NCI-H226 (cell line): ENCODE measurements around the gene KLHL25.
A peak's percentile ranks its signal among the peaks of the same experiment; 100 is the strongest.
"Not testable (repeated sequence)": the region's sequence is repeated elsewhere in the genome, so short reads cannot be mapped to it uniquely, and the experiment has no call there.

ENCODE experiments used
- DNase-seq: peaks from one replicate; pipeline ENCODE4 v3.0.0-alpha.2; 2015

The KLHL25 gene, protein sequence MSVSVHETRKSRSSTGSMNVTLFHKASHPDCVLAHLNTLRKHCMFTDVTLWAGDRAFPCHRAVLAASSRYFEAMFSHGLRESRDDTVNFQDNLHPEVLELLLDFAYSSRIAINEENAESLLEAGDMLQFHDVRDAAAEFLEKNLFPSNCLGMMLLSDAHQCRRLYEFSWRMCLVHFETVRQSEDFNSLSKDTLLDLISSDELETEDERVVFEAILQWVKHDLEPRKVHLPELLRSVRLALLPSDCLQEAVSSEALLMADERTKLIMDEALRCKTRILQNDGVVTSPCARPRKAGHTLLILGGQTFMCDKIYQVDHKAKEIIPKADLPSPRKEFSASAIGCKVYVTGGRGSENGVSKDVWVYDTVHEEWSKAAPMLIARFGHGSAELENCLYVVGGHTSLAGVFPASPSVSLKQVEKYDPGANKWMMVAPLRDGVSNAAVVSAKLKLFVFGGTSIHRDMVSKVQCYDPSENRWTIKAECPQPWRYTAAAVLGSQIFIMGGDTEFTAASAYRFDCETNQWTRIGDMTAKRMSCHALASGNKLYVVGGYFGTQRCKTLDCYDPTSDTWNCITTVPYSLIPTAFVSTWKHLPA

DNA sequence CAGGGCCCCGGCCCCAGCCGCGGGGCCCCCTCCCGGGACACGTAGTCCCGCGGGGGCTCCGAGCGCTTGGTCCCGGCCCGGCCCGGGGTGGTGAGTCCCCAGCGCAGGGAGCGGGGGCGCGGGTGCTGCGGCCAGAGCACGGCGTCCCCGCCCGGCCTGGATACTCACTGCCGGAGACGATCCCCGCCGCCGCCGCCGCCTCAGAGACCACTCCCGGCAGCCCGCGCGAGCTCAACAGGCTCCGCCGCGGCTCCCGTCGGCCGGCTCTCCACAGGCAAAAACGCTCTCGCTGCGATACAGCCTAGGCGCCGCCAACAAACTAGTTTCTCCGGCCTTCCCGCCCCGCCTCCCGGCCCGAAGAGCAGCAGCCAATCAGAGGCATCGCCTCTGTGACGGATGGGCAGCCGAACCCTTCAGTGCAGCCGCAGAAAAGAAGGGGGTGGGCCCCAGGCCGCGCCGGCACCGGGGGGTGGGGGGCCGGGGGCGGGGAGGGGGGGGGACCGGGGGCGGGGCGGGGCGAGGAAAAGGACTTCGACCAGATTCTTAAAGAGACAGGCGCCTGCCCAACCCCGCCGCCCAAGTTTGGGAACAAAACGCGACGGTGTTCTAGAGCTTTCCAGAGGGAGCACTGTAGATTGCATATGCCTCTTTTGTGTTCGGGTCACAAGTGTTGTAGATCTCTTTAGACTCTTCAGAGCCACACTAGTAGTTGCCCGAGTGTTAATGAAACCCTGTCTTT is at the start of gene KLHL25:
Gene KLHL25, minus strand, starts transcription at position 328 of the 739 bp plus-strand sequence. CDS start 25,115 bp downstream, outside the sequence.
- peak; percentile 97 for DNase-seq

DNA sequence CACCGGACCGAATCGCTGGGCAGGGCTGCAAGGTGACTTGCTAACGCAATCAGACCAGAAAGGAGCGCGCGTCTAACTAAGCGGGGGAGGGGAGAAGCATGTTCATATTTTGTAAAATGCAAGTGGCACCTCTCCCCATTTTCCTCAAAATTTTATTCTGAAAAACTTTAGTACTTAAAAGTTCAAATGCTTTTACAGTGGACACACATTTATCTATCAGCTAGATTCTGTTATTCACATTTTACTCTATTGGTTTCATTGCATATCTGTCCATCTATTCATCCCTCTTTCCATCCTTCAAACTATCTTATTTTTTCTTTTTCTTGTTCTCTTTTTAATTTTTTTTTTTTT is 46.1 kb upstream of the KLHL25 start:
- no peak for DNase-seq

DNA sequence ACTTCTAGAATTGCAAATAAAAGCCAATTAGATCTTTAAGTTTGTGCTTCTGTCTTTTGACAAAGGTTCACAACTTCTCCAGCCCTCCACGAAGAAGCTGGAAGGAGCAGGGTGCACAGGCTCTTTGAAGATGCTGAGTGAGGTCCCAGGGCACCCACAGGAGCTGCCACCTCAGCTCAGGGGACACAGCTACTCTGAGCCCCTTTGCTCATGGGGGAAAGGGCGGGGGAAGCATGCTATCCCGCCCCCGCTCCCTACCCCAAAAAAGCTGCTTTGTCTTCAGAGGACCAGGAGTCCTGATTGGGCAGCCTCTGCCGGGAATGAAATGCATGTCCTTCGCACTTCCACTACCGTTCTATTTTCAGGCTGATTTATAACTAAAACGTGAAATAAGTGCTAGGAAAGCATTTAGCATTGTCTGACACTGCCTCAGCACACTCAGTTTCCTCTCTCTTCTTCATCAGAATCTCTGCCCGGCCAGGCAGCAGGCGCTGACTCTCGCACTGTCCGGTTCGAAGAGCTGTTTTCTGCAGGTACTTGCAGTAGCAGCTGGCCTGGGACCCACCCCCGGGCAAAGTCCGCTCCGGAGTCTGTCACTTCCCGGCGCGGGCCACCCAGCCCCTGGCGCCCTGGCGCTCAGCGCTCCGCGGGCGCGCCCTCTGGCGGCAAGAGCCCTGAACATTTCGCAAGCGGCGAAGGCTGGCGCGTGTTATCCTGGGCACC is 45.5 kb upstream of the KLHL25 start:
- DNase-seq: peak; percentile 68

DNA sequence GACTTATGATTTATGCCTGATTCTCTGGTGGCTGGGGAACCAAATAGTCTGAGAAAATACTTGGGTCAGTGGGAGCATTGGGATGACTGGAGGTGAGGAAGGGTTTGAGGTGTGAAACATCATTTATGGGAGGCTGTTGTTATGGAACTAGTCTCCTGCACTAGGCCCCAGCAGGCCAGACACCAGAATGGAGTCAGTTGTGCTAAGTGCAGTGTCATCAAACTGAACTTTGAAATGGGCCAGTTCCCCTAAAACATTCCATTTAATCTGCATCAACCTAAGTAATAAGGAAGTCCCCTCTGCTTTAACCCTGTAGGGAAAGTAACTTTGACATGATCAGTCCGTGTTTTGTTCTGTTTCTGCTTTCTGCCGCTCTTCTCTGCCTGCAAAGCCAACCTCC is 44.9 kb upstream of the KLHL25 start:
- no peak for DNase-seq

DNA sequence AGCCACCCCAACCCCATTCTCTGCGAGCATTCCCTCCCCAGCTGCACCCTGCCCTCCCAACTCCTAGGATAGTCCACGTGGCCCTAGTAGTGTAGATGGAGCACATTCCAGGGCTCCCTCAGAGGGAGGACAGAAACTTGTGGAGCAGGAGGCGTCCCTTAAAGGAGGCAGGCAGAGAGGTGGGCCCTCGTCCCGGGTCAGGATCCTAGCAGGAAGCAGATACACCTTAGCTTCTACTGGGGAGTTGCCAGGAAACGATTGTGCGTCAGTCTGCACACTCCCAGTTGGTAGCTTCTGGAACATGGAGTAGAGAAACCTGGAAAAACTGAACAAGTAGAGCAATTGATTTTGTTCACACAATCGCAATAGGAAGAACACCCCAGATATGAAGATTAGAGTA is 43.9 kb upstream of the KLHL25 start:
- no peak for DNase-seq

DNA sequence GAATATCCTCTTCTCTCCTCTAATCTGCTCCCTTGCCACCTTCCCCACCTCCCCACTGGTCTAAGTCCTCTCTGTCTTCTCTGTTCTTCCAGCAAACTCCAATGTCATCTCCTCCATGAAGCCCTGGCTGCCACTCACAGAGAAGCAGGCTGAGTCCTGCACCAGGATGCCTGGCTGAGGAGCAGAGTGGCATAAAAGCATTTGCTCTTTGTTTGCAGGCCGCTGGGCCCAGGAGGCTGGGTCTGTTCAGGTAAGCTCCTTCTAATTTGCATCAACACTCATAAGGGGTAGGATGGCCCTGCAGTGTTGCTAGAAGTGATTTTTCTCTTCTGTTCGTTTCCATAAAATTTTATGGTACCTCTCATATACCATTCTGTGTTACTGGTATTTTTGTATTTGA is 43.2 kb upstream of the KLHL25 start:
- no peak for DNase-seq

DNA sequence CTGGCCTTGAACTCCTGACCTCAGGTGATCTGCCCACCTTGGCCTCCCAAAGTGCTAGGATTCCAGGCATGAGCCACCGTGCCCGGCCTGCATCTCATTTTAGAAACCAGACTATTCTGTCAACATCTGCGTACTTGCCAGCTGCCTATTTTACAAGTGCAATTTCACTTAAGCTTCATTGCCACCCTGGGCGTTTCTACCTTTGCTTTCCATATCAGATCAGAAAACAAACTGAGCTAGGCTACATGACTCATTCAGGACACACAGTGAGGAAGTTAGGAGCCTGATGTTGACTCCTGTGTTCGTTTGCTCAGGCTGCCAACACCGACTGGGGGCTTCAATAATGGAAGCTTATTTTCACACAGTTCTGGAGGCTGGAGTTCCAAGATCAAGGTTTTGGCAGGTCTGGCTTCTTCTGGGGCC is 42.3 kb upstream of the KLHL25 start:
- no peak for DNase-seq

DNA sequence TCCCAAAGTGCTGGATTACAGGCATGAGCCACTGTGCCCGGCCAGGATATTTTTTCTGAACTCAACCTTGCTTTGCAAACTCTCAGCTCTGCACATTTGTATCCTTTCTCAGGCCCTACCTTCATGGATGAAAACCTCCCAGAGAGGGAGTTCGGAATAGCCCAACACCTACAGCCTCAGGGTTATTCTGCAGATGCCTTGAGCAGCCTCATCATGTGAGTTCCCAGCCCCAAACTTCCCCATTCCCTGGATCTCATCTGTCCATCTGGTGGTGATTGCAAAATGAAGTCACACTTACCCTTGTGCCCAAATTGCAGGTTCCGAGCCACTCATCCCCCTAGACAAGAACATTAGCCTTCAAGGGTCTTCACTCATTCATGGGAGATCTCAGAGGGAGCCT is 39.9 kb upstream of the KLHL25 start:
- no peak for DNase-seq

DNA sequence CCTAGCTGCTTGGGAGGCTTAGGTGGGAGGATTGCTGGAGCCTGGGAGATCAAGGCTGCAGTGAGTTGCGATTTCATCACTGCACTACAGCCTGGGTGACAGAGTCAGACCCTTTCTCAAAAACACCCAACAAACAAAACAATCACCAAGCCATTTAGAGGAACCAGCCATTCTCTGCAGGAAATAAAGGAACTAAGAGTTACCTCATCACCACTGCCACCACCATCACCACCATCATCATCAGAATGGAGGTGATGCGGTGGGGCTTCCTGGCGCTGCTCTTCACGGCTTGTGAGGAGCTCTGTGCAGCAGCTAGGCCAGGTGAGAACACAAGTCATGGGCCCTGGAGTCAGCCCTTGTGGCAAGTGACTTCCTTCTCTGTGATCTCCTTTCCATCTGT is 37.7 kb upstream of the KLHL25 start:
- no peak for DNase-seq

DNA sequence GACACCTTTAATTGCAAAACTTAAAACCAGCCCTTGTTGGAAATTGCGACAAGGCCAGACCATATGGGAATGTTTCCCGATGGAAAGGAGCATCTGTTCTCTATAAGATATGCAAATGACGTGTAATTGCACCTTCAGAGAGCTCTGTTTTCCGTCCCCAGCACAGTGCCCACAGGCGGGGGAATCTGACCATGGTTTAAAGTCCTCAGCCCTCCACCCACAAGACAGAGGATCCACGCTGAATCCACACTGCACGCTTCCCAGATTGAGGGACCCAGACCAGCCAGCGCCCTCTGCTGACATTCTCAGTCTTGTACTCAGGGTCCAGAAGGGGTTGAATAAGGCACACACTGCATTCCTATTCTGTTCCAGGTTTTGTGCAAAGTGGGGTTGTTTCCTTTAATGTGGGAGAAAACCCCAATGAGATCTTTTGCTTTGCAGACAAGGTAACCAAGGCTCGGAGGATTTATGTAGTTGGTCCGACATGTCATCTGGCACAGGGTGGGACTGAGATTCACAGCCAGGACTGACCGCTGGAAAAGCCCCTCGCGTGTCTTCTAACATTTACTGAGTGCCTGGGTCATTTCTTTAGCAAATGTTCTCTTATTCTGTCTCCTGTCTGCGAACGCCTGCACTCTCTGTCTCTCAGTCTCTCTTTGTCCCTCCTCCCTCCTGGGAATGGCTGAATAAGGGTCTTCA is 36.8 kb upstream of the KLHL25 start:
- DNase-seq: peak; percentile 19

DNA sequence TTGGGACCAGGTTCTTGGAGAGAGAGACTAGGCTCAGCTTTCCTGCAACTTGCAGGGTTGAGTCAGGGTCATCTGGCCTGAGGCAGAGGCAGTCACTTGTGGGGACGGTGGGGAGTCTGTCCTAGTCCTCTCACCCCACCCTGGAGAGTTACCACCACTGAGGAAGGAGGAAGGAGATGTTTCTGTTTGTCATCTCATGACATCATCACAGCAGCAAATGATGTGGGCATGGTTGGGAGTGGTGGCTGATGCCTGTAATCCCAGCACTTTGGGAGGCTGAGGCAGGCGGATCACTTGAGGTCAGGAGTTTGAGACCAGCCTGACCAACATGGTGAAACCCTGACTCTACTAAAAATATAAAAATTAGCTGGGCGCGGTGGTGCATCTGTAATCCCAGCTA is 35.0 kb upstream of the KLHL25 start:
- not testable (repeated sequence) for DNase-seq

DNA sequence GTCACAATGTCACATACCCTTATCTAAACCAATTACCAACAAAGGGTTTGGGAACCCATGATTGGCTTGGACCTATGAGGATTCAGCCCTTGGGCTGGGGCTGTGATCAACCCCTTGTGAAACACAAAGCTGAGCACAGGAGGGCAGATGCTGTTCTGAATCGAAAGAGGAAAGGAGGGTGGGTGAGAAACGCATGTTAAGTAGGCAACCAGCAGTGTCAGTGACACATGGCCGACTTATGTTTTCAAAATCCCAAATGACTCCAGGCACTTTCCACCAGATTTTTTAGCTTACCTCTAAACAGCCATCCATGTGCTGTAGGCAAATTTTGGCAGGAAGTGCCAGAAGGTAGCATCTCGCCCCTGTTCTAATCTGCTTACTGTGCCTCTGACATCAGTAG is 34.1 kb upstream of the KLHL25 start:
- DNase-seq: no peak

DNA sequence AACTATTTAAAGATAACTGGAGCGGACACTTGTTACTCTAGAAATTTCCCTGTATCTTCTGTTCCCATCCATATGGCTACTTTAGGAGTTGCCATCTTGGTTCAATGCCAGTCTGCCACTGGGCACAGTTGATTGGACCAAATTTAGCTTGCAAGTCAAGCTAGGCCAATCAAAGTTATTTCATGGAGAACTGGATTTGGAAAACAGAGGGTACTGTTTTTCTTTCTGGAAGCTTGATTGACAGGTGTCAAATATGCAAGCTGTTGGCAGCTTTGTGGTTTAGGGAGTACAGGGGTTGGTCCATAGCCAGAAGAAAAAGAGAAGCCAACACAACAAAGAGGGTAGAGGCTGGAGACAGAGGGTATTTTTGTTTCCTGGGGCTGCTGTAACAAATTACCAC is 33.4 kb upstream of the KLHL25 start:
- no peak for DNase-seq

DNA sequence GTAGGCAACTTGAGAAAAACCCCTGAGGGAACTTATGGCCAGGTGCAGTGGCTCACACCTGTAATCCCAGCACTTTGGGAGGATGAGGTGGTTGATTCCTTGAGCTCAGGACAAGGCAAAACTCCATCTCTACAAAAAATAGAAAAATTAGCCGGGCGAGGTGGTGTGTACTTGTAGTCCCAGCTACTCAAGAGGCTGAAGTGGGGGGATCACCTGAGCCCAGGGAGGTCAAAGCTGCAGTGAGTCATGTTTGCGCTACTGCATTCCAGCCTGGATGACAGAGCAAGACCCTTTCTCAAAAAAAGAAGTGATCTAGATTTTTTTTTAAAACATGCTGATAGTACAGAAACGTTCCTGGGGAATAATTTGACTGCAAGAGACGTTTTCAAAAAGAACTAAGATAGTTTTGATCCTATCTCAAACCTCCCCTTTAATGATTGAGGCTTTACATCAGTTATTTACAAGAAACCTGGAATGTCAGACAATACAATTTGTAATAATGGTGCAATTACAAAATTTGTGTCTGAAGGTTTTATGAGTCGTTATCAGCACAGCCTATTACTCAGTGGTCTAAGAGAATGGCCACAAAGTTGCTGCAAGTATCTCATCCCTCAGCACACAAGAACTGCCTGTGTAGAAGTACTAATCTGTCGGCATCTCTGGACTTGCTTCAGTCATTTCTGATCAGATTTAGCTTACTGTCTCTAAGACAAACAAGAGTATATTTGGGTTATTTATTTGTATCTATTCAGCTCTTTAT is 32.2 kb upstream of the KLHL25 start:
- no peak for DNase-seq

DNA sequence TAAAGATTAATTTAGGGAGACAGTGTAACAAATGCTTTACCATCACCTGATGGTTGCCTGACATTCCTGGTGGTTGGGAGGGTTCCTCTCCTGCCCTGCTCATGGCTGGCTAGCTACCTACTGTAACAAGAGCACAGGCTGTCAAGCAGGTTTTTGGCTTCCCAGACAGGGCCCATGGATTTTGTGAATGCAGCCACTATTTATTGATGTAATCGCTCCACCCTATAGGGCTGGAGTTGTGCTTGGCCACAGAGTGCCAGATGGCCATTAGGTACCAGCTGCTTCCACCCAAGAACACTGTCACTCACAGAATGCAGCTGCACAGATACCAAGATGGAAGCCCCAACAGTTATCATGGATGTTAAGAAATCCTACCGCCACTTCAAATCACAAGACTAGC is 31.0 kb upstream of the KLHL25 start:
- DNase-seq: no peak

DNA sequence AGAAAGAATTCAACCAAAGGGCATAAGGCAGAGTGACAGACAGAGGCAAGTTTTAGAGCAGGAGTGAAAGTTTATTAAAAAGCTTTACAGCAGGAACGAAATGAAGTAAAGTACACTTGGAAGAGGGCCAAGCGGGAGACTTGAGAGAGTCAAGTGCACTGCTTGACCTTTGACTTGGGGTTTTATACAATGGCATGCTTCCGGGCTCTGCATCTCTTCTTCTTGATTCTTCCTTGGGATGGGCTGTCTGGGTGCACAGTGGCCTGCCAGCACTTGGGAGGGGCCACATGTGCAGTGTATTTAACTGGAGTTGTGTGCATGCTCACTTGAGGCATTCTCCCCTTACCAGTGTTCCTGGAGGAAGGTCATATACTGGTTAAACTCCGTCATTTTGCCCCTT is 30.4 kb upstream of the KLHL25 start:
- no peak for DNase-seq

DNA sequence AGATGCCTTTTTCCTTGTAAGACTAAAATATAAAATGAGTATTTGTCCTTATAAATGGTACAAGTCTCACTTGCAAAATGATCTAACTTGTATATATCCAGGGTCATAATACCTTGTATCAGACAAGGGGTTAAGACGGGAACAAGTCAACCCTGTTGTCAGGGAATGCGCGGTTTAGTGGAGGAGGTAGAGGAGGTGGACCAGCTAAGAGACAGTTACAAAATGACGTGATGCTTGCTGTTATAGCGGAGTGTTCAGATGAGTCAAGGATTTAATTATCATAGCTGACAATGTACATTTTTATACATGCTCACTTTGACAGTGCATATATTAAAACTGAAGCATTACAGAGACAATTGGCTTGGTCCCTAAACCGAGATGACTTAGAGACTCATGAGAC is 26.8 kb upstream of the KLHL25 start:
- no peak for DNase-seq

DNA sequence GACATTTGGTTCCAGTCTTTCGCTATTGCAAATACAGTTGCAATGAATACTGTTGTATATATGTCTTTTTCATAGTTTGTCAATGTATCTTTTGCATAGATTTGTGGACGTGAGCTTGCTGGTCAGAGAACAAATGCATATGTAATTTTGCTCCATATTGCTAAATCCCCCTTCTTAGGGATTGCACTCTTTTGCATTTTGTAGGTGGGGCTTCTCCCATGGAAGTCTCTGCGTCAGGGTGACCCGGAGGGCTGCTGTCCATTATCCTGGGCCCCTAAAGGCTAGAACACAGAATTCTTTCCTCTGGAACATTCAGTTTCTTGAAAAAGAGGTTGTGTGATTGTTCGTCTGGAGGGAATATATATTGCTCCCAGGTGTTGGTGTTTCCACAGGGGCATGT is 25.2 kb upstream of the KLHL25 start:
- no peak for DNase-seq

DNA sequence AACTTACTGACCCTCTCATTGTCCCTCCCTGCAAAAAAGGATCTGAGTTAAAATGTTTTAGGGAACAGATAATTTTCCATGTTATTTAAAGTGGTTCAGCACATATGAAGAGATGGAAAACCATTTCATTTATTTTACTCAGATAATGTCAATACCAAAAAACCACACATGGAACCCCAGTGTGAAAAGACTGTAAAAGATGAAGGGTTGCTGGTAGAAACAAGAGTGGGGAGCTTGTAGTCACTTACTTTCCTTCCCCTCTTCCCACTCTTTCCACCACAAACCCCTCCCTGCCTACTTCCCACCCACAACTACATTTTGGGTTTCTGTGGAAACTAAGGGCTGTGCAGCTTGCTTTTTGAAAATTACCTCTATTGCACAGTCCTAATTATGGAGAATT is 18.5 kb upstream of the KLHL25 start:
- no peak for DNase-seq

DNA sequence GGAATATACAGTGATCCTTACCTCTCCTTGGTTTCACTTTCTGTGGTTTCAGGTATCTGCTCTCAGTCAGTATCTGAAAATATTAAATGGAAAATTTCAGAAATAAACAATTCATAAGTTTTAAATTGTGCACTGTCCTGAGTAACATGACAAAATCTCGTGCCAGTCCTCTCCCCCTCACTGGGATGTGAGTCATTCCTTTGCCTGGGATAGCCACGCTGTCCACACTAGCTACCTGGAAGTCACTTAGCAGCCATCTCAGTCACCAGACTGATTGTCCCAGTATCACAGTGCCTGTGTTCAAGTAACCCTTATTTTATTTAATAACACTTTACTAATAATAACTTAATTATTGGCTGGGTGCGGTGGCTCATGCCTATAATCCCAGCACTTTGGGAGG is 15.3 kb upstream of the KLHL25 start:
- no peak for DNase-seq

DNA sequence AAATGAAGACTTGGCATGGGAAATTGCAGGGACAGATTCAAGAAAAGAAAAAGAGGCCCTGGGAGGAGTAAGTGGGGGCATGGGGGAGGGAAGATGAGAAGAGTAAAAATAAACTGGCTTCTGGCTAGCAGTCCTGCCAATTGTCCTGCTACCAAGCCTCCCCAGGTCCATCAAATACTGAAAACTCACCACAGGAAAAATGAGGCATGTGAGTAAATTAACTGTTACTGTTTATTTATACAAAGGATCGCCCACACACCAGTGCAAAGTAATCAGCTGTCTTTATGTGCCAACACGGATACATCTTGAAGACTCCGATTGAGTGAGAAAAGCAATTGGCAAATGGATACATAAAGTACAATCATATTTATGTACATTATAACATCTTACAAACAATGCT is 10.7 kb upstream of the KLHL25 start:
- DNase-seq: no peak
